Panc1 (cell line): ENCODE measurements around the gene CDK8. TPM values are rescaled to one million over a fixed set of nuclear protein-coding genes. Genes with fewer than 3 reads are reported as not detected.

ENCODE experiments used
- ATAC-seq: fragments of 200-7000 bp; cut with Tn5 transposase; 2 replicates; pipeline ENCODE4 v1.9.1; 2020; ENCODE audit warnings: mild to moderate bottlenecking, moderate library complexity
- BruUV-seq: library from RNA; stranded (reverse); fragments of 400-500 nt; replicated peaks from 2 replicates; lab custom pipeline; 2021; lab: Mats Ljungman, UMichigan
- CTCF ChIA-PET: fragments of 300-600 bp; sonication (Branson Sonifier 250); formaldehyde crosslinking; loops from one replicate; lab custom pipeline; 2022; ENCODE audit warnings: antibody characterized with exemption; lab: Charles Lee
- POLR2A ChIA-PET: fragments of 300-600 bp; sonication (Branson Sonifier 250); formaldehyde crosslinking; loops from one replicate; lab custom pipeline; 2022; ENCODE audit warnings: antibody characterized with exemption; lab: Charles Lee
- DNase-seq: peaks from one replicate; pipeline ENCODE4 v3.0.0-alpha.2; 2010; ENCODE audit warnings: low read depth, low spot score
- H3K27ac ChIP-seq: 2 replicates; pipeline ENCODE4 v1.5.1; 2011; ENCODE audit warnings: mild to moderate bottlenecking, low read length, inconsistent platforms
- H3K27me3 ChIP-seq: fragments of 200-500 bp; sonication (Bioruptor generic); 2 replicates; pipeline ENCODE4 v1.6.0; 2014; ENCODE audit warnings: low read length, inconsistent platforms; ENCODE audit not compliant: control insufficient read depth, insufficient read depth
- H3K36me3 ChIP-seq: fragments of 200-500 bp; sonication (Bioruptor generic); 2 replicates; pipeline ENCODE4 v1.5.1; 2014; ENCODE audit warnings: inconsistent platforms, mild to moderate bottlenecking, low read length, moderate library complexity; ENCODE audit not compliant: control insufficient read depth, insufficient read depth
- H3K4me1 ChIP-seq: 2 replicates; pipeline ENCODE4 v1.5.1; 2011; ENCODE audit warnings: inconsistent platforms, mild to moderate bottlenecking, low read length, moderate library complexity; ENCODE audit not compliant: control insufficient read depth, insufficient read depth
- H3K4me3 ChIP-seq, 2 experiments: 2 replicates each; pipeline ENCODE4 v1.5.1; 2011 to 2012; ENCODE audit warnings: low read depth in 2 of 2, low read length in 2 of 2, mild to moderate bottlenecking in 2 of 2, inconsistent platforms in 1 of 2, moderate library complexity in 1 of 2
- H3K9me3 ChIP-seq: fragments of 200-500 bp; sonication (Bioruptor generic); 2 replicates; pipeline ENCODE4 v1.5.1; 2014; ENCODE audit warnings: low read depth, mild to moderate bottlenecking, inconsistent platforms, low read length, moderate library complexity; ENCODE audit not compliant: control insufficient read depth, insufficient read depth
- POLR2AphosphoS5 ChIP-seq: IDR thresholded peaks from 2 replicates; pipeline ENCODE4 v1.6.1; 2012; ENCODE audit warnings: mild to moderate bottlenecking, low read depth, low read length, moderate library complexity
- SIN3A ChIP-seq: IDR thresholded peaks from 2 replicates; pipeline ENCODE4 v1.6.1; 2012; ENCODE audit warnings: low read depth, mild to moderate bottlenecking, low read length, moderate library complexity, borderline replicate concordance; ENCODE audit not compliant: insufficient read depth
- TCF7L2 ChIP-seq: IDR thresholded peaks from 2 replicates; pipeline ENCODE4 v1.6.1; 2011; ENCODE audit warnings: mild to moderate bottlenecking, low read depth, low read length, inconsistent platforms
- in situ Hi-C: cut with HindIII; loops from 2 replicates; pipeline ENCODE4 v1.10.0; 2016; ENCODE audit warnings: low sequenced_read_pairs, low pct_unique_long_range_greater_than_20kb
- intact Hi-C: fragments of 100-400 bp; cut with micrococcal nuclease; formaldehyde crosslinking; loops from one replicate; pipeline ENCODE4 v1.10.0; 2022; ENCODE audit not compliant: unreplicated experiment
- total RNA-seq: library from RNA; stranded (reverse); gene quantifications from one replicate; pipeline ENCODE4 v1.2.1, GENCODE V29; 2021; ENCODE audit not compliant: unreplicated experiment
- TF ChIP-seq, protein P1 (sequence below): fragments of 450-650 bp; IDR thresholded peaks from 2 replicates; pipeline ENCODE4 v1.5.1; 2017; ENCODE audit warnings: mild to moderate bottlenecking
- TF ChIP-seq, protein P2 (sequence below), 2 experiments: IDR thresholded peaks; 2 replicates each; pipeline ENCODE4 v1.6.1; 2011 to 2012; ENCODE audit warnings: low read depth in 2 of 2, control low read depth in 1 of 2, low read length in 1 of 2, mild to moderate bottlenecking in 1 of 2, moderate library complexity in 1 of 2; ENCODE audit not compliant: insufficient read depth in 1 of 2

CDK8 gene
- total RNA-seq, 1 experiment from 2014 or later, result 14.9 TPM

DNA sequence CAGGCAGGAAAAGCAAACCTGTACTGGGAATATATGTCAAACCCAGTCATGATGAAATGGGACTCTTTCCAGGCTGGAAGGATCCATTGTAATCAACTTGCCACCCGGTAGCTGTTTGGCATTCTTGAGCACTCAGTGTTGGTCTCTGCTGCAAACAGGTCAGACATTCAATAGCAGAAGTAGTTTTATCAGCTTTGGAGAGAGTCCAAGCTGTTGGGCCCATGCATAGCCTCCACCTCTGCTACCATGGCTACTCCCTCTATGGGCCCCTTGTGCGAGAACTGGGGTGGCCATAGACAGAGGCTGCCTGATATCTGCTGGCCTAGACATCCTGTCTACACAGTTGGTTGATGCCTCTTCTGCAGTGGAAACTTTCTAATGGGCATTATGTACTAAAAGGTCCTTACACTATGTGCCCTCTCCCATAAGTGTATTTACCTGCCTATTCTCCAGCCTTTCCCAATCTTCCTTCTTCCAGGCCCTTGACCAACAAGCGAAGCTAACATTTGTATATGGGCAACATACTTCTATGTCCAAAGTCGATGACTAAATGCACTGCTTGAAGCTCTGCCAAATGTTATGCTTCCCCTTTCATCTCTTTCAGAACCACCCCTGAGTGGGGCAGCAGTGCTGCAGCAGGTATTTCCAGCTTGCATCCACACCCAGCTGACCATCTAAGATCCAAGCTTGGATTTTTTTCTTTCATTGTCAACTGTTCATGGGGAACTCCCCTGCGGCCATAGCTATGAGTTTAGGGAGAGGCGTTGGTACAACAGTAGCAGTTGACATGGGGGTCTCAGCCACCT, 26.6 kb upstream of the CDK8 start:
- no peak overlapping the region for H3K4me3 ChIP-seq

DNA sequence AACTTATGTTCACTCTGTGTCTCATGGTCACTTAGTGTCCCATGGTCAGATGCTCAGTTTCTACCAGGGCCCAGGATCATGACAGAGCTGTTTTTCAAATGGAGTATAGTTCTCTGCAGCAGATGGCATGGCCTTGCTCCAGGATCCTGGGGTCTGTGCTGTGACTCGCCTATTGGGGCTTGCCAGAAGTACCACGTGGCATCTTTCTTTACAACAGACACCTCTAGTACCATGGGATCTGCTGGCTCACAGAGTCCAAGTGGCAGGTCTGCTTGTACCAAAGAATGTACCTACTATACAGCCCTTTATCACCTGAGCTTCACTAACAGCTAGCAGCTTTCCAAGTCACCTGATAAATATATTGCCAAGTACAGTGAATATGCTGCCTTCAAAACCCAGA, 25.8 kb upstream of the CDK8 start:
- no TSS peak for BruUV-seq
- POLR2A ChIA-PET, result interaction anchor here (0.5 kb wide), 1 partner anchor 1856 kb away, joined by 5 read pairs; no protein-coding TSS in a partner anchor
- ATAC-seq (no peak), DNase-seq (no peak)
- in situ Hi-C loops (no loop called here), intact Hi-C loops (no loop called here)
- TF ChIP-seq POLR2AphosphoS5, result no peak
- TF ChIP-seq, protein P1, sequence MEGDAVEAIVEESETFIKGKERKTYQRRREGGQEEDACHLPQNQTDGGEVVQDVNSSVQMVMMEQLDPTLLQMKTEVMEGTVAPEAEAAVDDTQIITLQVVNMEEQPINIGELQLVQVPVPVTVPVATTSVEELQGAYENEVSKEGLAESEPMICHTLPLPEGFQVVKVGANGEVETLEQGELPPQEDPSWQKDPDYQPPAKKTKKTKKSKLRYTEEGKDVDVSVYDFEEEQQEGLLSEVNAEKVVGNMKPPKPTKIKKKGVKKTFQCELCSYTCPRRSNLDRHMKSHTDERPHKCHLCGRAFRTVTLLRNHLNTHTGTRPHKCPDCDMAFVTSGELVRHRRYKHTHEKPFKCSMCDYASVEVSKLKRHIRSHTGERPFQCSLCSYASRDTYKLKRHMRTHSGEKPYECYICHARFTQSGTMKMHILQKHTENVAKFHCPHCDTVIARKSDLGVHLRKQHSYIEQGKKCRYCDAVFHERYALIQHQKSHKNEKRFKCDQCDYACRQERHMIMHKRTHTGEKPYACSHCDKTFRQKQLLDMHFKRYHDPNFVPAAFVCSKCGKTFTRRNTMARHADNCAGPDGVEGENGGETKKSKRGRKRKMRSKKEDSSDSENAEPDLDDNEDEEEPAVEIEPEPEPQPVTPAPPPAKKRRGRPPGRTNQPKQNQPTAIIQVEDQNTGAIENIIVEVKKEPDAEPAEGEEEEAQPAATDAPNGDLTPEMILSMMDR, result no peak
- TF ChIP-seq SIN3A, result no peak
- TF ChIP-seq TCF7L2, result no peak
- TF ChIP-seq, protein P2, sequence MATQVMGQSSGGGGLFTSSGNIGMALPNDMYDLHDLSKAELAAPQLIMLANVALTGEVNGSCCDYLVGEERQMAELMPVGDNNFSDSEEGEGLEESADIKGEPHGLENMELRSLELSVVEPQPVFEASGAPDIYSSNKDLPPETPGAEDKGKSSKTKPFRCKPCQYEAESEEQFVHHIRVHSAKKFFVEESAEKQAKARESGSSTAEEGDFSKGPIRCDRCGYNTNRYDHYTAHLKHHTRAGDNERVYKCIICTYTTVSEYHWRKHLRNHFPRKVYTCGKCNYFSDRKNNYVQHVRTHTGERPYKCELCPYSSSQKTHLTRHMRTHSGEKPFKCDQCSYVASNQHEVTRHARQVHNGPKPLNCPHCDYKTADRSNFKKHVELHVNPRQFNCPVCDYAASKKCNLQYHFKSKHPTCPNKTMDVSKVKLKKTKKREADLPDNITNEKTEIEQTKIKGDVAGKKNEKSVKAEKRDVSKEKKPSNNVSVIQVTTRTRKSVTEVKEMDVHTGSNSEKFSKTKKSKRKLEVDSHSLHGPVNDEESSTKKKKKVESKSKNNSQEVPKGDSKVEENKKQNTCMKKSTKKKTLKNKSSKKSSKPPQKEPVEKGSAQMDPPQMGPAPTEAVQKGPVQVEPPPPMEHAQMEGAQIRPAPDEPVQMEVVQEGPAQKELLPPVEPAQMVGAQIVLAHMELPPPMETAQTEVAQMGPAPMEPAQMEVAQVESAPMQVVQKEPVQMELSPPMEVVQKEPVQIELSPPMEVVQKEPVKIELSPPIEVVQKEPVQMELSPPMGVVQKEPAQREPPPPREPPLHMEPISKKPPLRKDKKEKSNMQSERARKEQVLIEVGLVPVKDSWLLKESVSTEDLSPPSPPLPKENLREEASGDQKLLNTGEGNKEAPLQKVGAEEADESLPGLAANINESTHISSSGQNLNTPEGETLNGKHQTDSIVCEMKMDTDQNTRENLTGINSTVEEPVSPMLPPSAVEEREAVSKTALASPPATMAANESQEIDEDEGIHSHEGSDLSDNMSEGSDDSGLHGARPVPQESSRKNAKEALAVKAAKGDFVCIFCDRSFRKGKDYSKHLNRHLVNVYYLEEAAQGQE (IDR thresholded peaks at IDR 0.05; ENCODE audit: insufficient read depth in 1 of 2, low read depth in 2 of 2, low read length in 1 of 2), result no peak
- H3K27ac ChIP-seq, result no peak overlapping the region
- H3K4me1 ChIP-seq, result peaks cover under 1% of the 10 kb centered on the region; the same call in 1 of the 2 replicates
- no peaks in the 10 kb centered on the region for H3K27me3 ChIP-seq
- CTCF ChIA-PET, result no interaction called here
- no peak overlapping the region for H3K4me3 ChIP-seq
- no peaks in the 10 kb centered on the region for H3K36me3 ChIP-seq
- no peaks in the 10 kb centered on the region for H3K9me3 ChIP-seq

More for the DNA sequence above, 26.6 kb upstream of the CDK8 start:
- ChIA-PET CTCF (no interaction called here), POLR2A (interaction anchor here (0.5 kb wide), 1 partner anchor 1857 kb away, joined by 5 read pairs; no protein-coding TSS in a partner anchor)
- H3K4me1 ChIP-seq, result peaks cover 4% of the 10 kb centered on the region
- intact Hi-C loops, result no loop called here
- in situ Hi-C loops, result no loop called here
- no peaks in the 10 kb centered on the region for H3K36me3 ChIP-seq
- H3K27ac ChIP-seq, result no peak overlapping the region
- BruUV-seq, result no TSS peak
- ATAC-seq (no peak), DNase-seq (no peak)
- TF ChIP-seq, protein P1, result no peak
- no peak for TF ChIP-seq TCF7L2
- no peak for TF ChIP-seq POLR2AphosphoS5
- TF ChIP-seq SIN3A, result no peak
- TF ChIP-seq, protein P2 (IDR thresholded peaks at IDR 0.05; ENCODE audit: insufficient read depth in 1 of 2, low read depth in 2 of 2, low read length in 1 of 2), result no peak
- H3K9me3 ChIP-seq, result no peaks in the 10 kb centered on the region
- H3K27me3 ChIP-seq, result no peaks in the 10 kb centered on the region
